NCI-H2196 (cell line): ENCODE measurements around the gene KMT5B.

Experiments used
- DNase-seq: peaks from one replicate; lab custom pipeline; 2025; ENCODE audit not compliant: unreplicated experiment; lab: John Stamatoyannopoulos, UW

KMT5B gene

DNA sequence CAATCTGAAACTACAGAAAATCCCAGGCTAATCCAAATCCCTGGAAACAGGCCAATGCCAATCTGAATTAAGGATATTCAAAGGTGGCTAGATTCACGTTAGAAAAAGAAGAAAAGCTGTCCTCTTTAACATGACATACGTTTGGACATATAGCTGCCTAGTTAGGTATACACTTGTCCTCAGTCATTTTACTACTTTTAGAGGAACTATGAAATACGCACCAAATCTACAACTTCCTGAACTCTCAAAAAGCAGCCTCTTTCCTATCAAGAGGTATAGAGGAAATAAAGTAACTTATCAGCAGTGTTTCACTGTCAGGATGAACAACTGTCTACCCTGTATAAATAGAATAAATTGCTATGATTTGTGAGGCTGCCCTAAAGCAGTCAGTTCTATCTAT is 24.0 kb downstream of the KMT5B start:
- no peak for DNase-seq

DNA sequence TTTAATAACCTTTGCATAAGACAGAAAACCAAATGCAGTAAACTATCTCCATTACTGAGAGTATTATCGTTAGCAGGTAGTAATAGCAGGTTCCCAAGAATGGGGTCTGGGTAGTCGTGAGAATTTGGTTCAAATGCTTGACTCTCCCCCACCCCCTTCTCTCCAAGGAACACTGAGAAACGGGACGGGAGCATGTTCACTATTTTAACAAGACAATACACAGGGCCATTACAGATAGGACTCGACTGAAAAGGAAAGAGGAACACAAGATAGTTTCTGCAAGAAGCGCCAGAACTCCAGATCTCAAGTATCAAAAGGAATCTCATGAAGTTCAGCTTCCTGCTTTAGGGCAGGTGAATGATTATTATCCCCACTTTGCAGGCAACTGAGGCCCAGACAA is 27.0 kb downstream of the KMT5B start:
- DNase-seq: no peak

DNA sequence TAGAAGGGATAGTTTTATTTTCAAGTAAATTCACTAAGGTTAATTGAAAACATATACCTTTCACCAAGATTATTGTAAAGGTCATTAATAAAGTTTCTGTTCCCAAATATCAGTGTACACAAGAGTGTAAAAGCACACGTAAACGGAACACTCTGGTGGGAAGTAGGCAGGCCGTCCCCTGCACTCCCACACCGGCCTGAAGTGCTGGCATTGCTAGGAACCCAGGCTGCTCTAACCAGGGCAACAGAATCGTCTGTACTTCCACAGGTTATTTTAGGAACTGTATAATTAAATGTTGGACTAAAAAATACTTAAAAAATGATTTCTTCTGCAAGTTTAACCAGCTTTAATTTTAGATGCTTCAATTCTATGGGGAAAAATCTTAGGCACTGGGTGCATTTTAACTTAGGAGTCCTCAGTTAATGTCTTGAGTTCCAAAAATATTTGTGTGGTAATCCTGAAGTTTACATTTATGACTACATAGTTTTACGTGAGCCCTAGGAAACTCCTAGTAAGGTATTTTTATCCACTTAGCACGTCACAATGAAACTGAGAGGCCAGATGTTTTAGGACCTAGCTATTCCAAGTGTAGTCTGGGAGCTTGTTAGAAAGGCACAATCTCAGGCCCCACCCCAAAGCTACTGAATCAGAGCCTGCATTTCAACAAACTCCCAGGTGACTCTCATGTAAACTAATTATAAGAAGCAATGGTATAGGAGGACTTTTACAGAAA is 31.2 kb downstream of the KMT5B start:
- DNase-seq: no peak

DNA sequence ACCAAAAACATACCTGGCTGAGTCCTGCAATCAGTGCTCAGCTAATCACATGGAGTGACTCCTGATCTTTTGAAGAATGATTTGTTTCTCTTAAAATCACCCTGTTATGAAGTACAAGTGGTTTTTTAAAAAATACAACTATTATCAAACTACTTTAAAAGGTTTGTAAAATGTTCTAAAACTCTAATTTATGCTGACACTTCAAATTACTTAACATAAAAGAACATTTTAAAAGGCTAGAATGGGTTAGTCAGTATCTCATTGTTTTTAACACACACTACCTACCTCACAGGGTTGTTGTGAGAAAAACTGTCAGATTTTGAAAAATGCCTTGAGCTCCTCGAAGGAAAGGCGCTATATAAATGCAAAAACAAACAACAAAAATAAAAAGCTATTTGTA is 33.2 kb downstream of the KMT5B start:
- no peak for DNase-seq

DNA sequence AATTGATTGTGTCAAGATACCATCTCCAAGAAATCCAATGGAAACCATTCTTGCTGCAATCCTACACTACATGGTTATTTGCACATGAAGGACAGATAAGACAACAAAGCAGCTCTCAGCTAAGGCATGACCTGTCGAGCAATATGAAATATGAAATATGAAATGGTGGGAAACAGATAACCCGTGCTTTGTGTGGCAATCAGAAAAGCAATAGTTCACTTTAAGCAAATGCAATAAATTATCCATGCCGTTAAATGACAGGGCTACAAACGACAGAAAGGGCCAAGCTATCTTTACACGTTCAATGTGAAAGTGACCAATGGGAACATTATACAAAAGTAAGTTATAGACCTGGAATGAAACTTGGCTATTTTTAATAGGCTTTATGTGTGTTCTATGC is 35.2 kb downstream of the KMT5B start:
- no peak for DNase-seq

DNA sequence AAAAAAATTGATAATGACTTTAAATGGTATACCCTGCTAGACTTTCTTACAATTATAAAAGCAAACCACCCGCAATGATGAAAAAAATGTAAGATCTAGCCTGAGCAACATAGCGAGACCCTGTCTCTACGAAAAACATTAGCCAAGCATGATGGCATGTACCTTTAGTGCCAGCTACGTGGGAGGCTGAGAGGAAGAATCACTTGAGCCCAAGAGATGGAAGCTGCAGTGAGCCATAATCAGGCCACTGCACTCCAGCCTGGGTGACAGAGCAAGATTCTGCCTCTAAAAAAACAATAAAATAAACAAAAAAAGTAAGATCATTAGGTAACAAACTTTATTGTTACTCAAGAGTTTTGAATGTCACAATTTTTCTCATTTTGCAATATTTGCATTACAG is 39.2 kb downstream of the KMT5B start:
- no peak for DNase-seq

DNA sequence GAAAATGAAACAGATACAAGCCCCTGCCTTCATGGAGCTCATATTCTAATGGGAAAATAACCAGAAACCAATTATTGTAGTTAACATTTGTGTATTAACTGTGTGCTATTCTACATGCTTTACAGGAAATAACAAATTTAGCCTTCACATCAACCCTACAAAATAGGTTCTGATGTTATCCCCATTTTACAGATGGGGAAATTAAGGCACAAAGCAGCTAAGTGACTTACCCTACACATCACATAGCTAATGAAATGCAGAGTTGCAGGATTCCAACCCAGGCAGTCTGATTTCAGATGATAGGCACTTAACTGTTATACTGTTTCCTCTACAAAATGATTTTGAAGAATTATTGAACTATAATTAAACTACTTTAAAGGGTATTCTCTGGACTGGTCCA is 43.7 kb downstream of the KMT5B start:
- no peak for DNase-seq

DNA sequence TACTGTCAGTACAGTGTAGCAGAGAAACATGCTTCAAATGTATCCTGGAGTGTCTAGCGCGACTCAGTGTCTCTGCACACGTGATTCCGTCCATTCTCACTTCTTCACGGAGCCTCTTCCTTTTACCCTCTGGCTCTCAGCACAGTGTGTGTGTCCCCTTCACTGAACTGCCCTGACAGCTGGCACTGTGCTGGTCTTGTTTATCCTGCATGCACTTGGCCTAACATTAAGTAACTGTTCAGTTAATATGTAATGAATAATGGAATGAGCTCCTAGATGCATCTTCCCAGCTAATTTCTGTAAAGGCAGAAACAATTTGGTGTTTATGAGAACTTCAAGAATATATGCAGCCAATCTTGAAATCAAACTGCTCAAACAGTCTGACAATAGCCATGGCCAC is 44.4 kb downstream of the KMT5B start:
- DNase-seq: no peak

DNA sequence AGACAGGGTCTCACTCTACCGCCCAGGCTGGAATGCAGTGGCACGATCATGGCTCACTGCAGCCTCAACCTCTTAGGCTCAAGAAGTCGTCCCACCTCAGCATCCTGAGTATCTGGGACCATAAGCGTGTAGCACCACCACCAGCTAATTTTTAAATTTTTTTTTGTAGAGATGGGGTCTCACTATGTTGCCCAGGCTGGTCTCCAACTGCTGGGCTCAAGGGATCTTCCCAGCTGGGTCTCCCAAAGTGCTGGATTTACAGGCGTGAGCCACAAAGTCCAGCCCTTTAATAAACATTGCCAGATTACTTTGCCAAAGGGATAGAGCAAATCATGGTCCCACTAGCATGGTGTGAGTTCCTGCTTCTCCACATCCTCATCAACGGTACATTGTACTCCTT is 45.6 kb downstream of the KMT5B start:
- no peak for DNase-seq

DNA sequence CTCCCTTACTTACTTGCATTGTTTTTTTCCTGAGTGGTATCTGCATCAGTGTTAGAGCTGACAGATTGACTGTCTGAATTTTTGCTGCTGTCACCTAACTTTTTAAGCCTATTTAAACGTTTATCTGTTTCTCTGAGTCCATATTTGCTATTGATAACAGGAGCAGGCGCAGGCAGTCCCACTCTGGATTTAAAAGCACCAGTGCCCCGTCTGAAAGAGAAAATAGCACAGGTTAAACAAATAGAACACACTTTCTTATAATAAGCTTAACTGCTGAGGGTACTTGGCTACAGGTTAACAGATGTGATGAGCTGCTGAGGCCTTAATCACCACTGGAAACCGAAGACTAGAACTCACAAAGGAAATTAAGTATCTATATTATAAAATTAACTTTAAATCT is 46.1 kb downstream of the KMT5B start:
- no peak for DNase-seq

DNA sequence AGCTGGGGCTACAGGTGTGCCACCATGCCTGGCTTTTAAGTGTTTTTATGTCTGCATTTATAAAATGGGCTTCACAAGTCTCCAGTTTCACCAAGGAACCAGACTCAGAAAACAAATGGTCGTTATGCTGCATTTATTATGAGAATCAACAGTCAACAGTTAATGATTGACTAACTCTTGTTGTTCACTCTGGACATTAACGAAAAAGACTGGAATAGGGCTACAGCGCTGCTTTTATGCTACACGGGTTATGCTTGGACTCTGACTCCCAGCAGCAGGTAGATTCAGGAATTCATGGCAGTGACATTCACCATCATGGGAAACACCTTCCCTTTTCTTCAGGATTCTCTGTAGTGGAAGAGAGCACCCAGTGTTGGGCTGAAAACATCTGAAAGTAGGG is 47.5 kb downstream of the KMT5B start:
- no peak for DNase-seq

DNA sequence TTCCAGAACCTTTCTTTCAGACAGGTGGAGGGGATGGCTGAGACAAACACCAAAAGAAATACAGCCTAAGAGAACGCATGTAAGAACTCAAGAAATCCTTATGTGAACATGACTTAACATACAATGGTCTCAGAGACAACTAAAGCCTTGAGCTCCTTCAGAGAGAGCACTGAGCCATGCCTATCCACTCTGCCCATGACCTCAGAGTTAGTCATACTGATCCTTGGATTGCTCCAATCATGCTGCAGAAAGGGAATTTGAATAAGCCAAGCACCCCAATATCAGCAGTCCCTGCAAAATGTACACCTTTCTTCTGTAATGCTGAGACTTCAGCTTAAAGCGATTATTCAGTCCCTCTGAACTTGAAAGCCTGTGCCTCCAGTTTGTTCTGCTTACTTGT is 48.7 kb downstream of the KMT5B start:
- DNase-seq: no peak

DNA sequence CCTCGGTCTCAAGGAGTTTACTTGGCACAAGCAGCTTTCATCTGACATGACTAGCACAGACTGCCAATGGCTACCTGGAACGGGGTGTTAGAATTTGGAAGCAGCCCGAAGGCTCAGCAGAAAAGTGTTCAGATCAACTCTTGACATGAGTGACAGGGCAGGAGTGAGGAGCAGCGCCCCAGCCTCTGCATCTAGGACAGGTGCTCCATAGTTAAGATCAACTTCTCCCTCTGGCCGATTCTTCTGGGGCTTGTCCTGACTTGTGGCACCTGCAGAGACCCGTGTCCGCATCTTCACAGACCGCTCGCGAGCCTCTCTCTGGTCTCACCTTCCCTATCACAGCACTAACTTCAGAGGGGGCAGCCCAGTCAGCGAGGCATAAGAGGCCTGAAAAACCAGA is 49.4 kb downstream of the KMT5B start:
- no peak for DNase-seq

DNA sequence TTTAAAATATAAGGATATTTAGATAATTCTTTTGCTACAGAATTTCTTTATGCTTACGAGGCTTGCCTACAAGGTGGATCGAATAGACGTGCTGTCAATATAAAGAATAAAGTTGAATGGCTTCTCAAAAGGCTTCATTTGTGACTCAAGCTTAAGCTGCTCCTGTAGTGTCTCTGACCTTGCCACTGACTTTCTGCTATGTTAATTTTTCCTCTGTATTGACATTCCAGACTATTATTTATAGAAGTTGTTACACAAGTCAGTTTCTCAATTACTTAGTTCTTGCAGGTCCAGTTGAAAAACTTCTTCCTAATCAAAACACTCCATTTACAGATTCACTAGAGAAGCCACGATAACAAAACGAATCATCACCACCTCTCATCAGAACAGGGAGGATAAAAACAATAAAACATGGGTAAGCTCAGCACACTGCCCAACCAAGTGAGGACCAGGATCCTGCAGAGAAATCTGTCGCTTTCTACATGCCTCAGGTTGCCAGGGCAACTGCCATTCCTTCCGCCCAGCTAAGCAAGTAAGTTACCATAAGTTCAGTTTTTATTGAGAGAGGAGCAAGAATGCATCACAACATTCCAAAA is 52.9 kb downstream of the KMT5B start:
- DNase-seq: no peak

DNA sequence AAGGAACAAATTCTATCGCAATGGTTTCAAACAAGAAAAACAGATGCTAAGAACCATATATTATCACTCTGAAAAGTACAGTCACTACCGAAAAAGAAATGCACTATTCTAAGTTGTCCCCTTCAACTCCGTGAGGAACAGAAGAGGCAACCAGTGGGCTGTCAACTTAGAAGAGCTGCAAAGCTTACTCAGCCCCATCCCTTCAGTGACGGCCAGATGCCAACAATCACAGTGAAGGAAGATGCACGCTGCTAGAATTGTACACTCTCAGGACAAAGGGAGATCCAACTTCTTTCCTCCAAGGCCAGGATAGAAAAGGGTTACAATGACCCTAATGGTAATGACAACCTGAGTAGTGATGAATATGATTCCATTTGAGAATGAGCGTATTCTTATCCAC is 53.4 kb downstream of the KMT5B start:
- DNase-seq: no peak

DNA sequence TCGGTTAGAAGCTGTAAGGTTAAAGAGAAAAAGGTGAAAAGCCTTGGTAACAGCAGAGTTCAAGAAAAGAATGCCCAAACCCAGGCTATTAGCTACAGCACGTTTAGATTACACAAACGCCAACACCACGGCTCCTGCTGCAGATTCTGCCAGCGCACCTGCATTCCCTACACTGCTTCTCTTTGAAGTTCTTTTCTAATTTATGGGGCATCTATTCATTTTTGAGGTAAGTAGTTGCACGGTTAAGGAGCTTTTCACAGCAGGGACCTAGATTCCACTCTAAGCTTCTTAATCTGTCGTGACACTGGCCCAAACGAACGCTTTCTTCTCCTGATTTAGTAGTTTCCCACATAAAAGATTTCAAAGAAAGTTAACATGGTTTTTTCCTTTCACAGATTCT is 53.9 kb downstream of the KMT5B start:
- no peak for DNase-seq

DNA sequence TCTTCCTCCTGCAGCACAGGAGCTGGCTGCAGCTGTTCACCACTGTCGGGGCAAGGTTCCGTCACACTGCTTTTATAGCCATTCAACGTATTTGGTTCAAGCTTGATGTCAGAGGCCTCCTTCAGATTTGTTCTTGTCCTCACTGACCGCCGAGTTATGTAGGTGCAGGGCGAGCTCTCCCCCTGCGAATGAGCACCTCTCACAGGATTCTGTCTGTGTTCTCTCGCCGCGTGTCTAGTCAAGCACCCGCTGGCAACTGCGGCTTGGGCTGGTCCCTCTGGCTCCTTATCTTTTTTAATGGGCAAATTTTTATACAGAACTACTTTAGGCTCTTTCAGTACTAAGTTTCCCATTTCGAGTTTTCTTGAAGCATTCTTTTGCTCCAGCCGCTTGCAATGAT is 54.5 kb downstream of the KMT5B start:
- no peak for DNase-seq

DNA sequence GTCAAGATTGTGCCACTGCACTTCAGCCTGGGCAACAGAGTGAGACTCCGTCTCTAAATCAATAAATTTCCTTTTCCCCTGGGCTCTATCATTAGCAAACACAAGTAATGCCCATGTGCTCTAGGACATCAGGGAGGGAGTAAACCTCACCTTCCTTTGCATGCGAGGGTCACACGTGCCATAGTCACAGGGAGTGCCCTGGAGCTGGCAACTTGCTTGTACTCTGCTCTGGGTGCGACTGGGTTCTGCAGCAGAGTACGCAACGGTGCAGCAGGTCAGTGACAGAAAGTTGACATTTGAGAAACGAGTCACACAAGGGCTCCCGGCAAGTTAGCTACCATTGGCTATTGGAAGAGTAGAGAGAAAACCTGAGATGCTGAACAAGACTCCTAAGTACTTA is 59.4 kb downstream of the KMT5B start:
- DNase-seq: no peak

DNA sequence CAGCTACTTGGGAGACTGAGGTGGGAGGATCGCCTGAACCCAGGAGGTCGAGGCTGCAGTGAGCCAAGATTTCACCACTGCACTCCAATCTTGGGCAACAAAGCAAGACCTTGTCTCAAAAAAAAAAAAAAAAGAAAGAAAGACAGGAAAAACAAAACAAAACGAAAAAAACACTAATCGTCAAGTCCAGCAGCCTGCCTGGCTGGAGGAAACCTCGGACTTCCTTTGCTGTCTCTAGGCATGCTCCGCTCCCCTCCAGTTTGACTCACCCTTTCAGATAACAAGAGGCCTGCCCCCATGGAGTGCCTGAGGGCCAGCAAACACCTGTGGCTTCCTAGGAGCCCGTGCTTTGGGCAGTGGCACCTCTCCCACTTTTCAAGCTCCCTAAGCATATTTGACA is 63.1 kb downstream of the KMT5B start:
- no peak for DNase-seq

DNA sequence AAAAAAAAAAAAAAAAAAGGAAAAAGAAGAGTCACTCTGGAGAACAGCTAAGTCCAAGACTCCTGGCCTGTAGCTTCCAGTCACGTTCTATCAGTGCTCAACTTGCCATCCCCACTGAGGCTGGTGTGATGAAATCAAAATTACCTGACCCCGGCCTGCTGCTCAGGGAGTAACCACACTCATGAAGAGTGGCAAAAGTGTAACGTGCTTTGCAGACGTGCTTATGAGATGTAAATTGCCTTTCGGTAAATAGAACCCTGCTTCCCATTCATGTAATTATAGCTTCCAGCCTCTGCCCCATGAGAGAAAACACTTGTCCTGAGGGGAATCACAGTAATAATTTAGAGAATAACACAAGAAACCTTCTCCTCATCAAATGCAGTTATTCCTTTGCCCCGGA is 63.7 kb downstream of the KMT5B start:
- DNase-seq: no peak

DNA sequence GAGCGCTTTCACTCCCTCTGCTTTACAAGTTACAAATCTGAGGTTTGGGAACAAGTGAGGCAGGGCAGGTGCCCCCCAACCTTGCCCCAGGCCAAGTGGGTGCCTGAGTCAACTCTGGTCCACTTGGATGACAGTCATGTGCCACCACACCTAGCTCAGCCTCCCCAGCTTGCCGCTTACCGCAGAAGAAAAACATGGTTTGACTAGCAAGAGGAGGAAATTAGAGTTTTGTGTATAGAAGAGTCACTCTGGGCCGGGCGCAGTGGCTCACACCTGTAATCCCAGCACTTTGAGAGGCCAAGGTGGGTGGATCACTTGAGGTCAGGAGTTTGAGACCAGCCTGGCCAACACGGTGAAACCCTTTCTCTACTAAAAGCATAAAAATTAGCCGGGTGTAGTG is 64.2 kb downstream of the KMT5B start:
- DNase-seq: no peak

DNA sequence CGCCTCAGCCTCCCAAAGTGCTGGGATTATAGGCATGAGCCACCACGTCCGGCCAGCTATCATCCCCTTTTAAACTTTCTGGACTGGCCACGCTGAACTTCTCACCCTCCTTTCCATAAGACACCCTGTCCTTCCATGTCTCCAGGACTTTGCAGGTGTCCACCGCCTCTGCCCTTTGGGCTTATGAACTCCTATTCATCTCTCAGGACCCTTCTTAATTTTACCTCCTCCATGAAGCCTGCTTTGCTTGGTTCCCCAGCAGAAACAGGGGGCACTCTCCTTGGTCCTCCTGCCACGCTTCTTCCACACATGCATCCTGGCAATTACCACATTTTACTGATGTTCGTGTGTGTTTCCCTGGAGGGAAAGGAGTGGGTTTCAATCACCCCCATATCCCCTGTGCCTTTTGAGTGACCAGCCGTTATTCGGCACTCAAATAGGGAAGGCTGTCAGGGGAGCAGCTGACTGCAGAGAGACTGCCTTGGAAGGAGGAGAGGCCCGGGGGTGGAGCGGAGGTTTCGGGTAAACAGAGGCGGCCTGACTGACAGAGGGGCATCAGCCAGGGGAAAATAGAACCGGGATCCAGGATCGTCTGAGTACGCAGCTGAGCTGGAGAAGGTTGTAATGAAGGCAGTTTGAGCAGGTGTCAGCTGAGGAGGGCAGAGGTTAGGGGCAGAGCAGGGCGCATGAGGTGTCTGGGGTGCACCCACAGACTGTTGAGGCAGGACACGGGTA is 64.9 kb downstream of the KMT5B start:
- no peak for DNase-seq
